KOPT-K1 (cell line): ENCODE results near the gene APH1B.
"Not testable (repeated sequence)": the region's sequence is repeated elsewhere in the genome, so short reads cannot be mapped to it uniquely, and the experiment has no call there.

Experiments
- H3K27ac ChIP-seq: fragments of 200-600 bp; sonication (generic); 2 replicates; pipeline ENCODE4 v1.5.1; 2016; ENCODE audit warnings: antibody characterized with exemption, mild to moderate bottlenecking, low read depth, low read length; ENCODE audit not compliant: poor library complexity, severe bottlenecking
- H3K36me3 ChIP-seq: fragments of 200-600 bp; sonication (generic); 2 replicates; pipeline ENCODE4 v1.5.1; 2017; ENCODE audit warnings: antibody characterized with exemption, mild to moderate bottlenecking, low read length, moderate library complexity; ENCODE audit not compliant: insufficient read depth
- H3K9me3 ChIP-seq: fragments of 200-600 bp; sonication (generic); 2 replicates; pipeline ENCODE4 v1.5.1; 2017; ENCODE audit warnings: antibody characterized with exemption, low read length, mild to moderate bottlenecking; ENCODE audit not compliant: insufficient read depth, poor library complexity, severe bottlenecking

Gene APH1B

DNA sequence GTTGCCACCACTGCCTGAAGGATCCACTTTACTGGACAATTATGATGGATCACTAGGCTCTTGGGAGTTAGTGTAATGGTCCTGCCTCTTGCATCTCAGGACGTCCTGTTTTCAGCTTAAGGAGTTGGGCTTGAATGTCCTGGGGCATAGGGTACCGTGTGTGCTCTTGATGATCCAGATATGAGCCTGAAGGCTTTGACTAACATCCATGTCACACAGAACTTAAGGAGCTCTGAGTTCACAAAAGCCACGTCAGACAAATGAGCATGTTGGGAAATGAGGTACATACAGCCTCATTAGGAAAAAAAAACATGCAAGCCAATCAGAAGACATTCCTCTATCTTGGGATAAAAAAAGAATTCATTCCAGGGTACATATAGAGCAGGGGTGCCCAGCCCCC, 63.5 kb downstream of the APH1B start:
- H3K27ac ChIP-seq = no peak overlapping the region
- no peaks in the 10 kb centered on the region for H3K36me3 ChIP-seq
- no peaks in the 10 kb centered on the region for H3K9me3 ChIP-seq

DNA sequence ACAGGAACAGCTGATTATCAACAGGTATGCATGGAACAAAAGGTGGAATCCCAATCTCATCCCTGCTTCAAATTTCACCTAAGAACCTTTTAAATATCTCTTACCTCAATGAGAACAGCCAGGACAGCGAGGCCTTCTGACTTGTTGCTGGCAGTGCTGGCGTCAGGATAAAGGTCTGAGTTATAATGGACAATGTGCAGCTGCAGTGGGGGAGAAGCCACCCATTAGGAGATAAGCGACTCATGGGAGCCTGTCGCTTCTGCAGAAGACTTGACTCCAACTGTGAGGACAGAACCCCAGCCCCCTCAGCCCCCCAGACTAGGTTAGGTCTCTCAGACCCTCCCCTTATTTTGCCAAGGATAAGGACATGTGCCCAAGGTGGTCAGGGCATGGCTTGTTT, 64.5 kb downstream of the APH1B start:
- Histone ChIP-seq H3K27ac (no peak overlapping the region), H3K9me3 (no peaks in the 10 kb centered on the region), H3K36me3 (no peaks in the 10 kb centered on the region)

- H3K9me3 ChIP-seq, H3K27ac ChIP-seq, H3K36me3 ChIP-seq: not testable (repeated sequence)
These were observed 65.7 kb downstream of the APH1B start for GRCh38 chr15:63342996-63343562.

DNA sequence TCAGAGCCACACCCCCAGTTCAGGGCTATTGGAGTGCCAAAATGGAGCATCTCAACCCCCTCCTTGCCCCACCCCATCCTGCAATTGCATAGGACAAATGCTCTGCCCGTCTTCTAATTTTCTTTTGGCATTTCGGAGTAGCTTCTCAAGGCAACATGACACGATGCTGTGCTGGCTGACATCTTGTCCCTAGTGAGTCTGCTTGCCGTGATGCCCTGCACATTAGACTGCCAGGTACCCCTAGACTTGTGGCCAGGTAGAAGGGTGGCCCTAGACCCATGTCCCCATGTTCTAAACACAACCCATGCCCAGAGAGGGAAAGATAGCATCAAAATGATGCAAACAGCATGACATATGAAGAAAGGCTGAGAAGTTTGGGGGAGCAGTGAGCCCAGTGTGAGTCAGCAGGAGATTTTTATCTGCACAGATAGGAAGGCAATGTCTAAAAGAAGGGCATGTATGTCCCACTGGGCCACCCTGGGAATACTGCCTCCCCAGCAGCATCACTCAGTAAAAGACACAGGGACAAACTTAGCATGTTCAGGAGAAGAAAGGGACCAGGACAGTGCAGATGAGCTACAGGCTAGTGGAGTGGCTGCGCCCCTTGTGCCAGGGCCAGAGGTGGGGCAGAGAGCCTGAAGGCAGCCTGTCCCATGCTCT, 67.5 kb downstream of the APH1B start:
- Histone ChIP-seq H3K36me3 (no peaks in the 10 kb centered on the region), H3K9me3 (no peaks in the 10 kb centered on the region), H3K27ac (no peak overlapping the region)

- Histone ChIP-seq H3K9me3 (no peaks in the 10 kb centered on the region), H3K27ac (no peak overlapping the region), H3K36me3 (no peaks in the 10 kb centered on the region)
These were observed 68.0 kb downstream of the APH1B start for GRCh38 chr15:63345391-63345752.

DNA sequence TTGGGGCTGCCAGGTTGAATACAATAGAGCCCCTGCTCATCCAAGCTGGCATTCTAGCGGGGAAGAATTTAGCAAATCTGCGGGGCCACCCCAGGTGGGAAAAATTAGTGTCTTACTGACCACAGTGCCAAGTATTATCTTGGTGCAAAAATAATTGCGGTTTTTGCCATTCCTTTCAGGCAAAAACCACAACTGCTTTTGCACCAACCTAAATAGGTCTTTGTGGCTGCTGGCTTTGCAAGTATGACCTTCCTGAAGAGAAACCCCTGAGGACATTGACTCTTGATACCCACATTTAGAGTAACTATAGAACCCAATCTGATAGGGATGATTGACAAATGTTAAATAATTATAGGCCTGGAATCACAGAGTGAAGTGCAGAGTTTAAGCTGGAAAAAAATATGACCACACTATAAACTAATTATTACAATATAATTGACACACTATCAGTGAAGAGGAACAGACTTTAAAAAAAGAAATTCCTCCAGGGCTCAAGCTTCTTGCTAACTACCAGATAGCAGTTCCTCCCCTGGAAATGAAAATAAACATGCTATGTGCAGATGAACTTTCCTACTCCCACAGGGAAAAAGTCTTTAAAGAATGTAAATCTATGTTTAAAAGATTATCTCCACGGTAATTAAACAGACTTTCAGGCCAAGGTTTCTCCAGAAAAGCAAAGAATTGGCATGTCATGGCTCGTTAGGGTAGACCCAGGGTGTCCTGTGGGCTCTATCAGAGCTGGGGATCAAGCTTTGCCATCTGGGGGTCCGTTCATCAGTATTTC, 69.9 kb downstream of the APH1B start:
- H3K9me3 ChIP-seq = no peaks in the 10 kb centered on the region
- no peak overlapping the region for H3K27ac ChIP-seq
- H3K36me3 ChIP-seq = no peaks in the 10 kb centered on the region

GRCh38 chr15:63348392-63348791, 71.0 kb downstream of the APH1B start:
- no peaks in the 10 kb centered on the region for H3K36me3 ChIP-seq
- H3K27ac ChIP-seq = no peak overlapping the region
- H3K9me3 ChIP-seq = no peaks in the 10 kb centered on the region

- no peaks in the 10 kb centered on the region for H3K9me3 ChIP-seq
- no peak overlapping the region for H3K27ac ChIP-seq
- H3K36me3 ChIP-seq = no peaks in the 10 kb centered on the region
These were observed 71.8 kb downstream of the APH1B start for GRCh38 chr15:63349156-63349555.

GRCh38 chr15:63349621-63350020, 72.2 kb downstream of the APH1B start:
- H3K36me3 ChIP-seq = no peaks in the 10 kb centered on the region
- no peaks in the 10 kb centered on the region for H3K9me3 ChIP-seq
- H3K27ac ChIP-seq = no peak overlapping the region

GRCh38 chr15:63350178-63350621, 72.8 kb downstream of the APH1B start:
- Histone ChIP-seq H3K9me3 (no peaks in the 10 kb centered on the region), H3K36me3 (no peaks in the 10 kb centered on the region), H3K27ac (no peak overlapping the region)

- no peaks in the 10 kb centered on the region for H3K9me3 ChIP-seq
- no peak overlapping the region for H3K27ac ChIP-seq
- no peaks in the 10 kb centered on the region for H3K36me3 ChIP-seq
These were observed 73.8 kb downstream of the APH1B start for GRCh38 chr15:63351170-63351569.

- Histone ChIP-seq H3K36me3 (no peaks in the 10 kb centered on the region), H3K9me3 (no peaks in the 10 kb centered on the region), H3K27ac (no peak overlapping the region)
These were observed 75.4 kb downstream of the APH1B start for GRCh38 chr15:63352808-63353207.

DNA sequence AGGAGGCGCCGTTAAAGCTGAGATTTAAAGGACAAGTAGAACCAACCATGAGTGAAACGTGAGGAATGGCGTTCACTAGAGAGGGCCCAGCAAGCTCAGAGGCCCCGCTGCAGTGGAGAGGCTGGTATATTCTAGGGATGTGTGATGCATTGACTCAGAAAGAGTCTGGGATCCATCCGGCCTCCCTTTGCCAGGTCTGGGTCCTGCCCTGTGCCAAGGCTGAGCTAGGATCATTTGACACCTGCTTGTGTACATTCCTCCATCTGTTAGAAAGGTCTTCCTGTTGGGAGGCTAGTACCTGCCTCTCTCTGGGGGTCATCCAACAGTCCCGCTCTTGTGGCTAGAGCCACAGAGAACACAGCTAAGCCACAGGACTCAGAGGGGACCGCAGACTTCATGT, 75.9 kb downstream of the APH1B start:
- Histone ChIP-seq H3K9me3 (no peaks in the 10 kb centered on the region), H3K36me3 (no peaks in the 10 kb centered on the region), H3K27ac (no peak overlapping the region)

DNA sequence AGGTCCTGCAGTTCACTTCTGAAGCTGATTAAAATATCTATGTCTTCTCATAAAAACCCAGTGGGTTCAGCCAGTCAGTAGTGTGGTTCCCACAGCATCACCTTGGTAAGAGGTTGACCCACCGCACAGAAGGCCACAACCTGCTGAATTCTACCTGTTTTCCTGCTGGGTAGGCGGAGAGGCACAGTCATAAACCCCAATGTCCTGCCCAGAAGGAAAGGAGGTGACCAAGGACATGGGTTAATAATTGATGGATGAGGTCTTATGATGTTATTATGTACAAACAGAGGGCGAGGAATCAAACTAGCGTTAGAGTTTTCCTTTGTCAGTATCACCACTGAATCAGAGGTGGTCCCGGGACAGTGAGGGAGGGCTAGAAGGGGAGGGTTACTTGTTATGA, 76.5 kb downstream of the APH1B start:
- Histone ChIP-seq H3K9me3 (no peaks in the 10 kb centered on the region), H3K36me3 (no peaks in the 10 kb centered on the region)

GRCh38 chr15:63354821-63355650, 77.6 kb downstream of the APH1B start:
- Histone ChIP-seq H3K36me3 (no peaks in the 10 kb centered on the region), H3K27ac (no peak overlapping the region)

More for the DNA sequence above, 76.5 kb downstream of the APH1B start:
- H3K27ac ChIP-seq = no peak overlapping the region

More at GRCh38 chr15:63354821-63355650, 77.6 kb downstream of the APH1B start:
- H3K9me3 ChIP-seq = no peaks in the 10 kb centered on the region
